Activated CD8-positive, alpha-beta T cell treated with anti-CD3 and anti-CD28 coated beads for 36 hours (primary cell): ENCODE results near the gene EDAR. TPM values are rescaled to one million over a fixed set of nuclear protein-coding genes. Genes with fewer than 3 reads are reported as not detected.

Source experiments
- ATAC-seq: fragments of 200-7000 bp; cut with Tn5 transposase; one replicate; pipeline ENCODE4 v1.10.0; 2021; ENCODE audit warnings: mild to moderate bottlenecking, moderate library complexity
- CTCF ChIA-PET: fragments of 350-600 bp; sonication (Branson Sonifier 250); formaldehyde crosslinking; loops from one replicate; lab custom pipeline; 2021; ENCODE audit warnings: antibody characterized with exemption; lab: Charles Lee
- POLR2A ChIA-PET: fragments of 350-600 bp; sonication (Branson Sonifier 250); formaldehyde crosslinking; loops from one replicate; lab custom pipeline; 2021; ENCODE audit warnings: antibody characterized with exemption; lab: Charles Lee
- DNase-seq: peaks from one replicate; pipeline ENCODE4 v3.0.0-alpha.2; 2020
- H3K27ac Mint-ChIP-seq: one replicate; pipeline ENCODE4 v1.8.0; 2021; ENCODE audit warnings: mild to moderate bottlenecking, mixed read lengths
- H3K27me3 Mint-ChIP-seq: one replicate; pipeline ENCODE4 v1.8.0; 2021; ENCODE audit warnings: mixed read lengths
- H3K36me3 Mint-ChIP-seq: one replicate; pipeline ENCODE4 v1.8.0; 2021; ENCODE audit warnings: low read depth, mixed read lengths
- H3K4me1 Mint-ChIP-seq: one replicate; pipeline ENCODE4 v1.8.0; 2021; ENCODE audit warnings: low read depth, mixed read lengths
- H3K4me3 Mint-ChIP-seq: one replicate; pipeline ENCODE4 v1.8.0; 2021; ENCODE audit warnings: mild to moderate bottlenecking, moderate library complexity, mixed read lengths
- H3K9me3 Mint-ChIP-seq: one replicate; pipeline ENCODE4 v1.8.0; 2021; ENCODE audit warnings: mixed read lengths
- CTCF ChIP-seq: fragments of 200-600 bp; IDR thresholded peaks from one replicate; pipeline ENCODE4 v1.8.0; 2022; ENCODE audit warnings: antibody characterized with exemption, mild to moderate bottlenecking
- intact Hi-C: fragments of 100-400 bp; cut with micrococcal nuclease; formaldehyde crosslinking; loops from one replicate; pipeline ENCODE4 v1.10.0; 2022
- total RNA-seq, 2 experiments: library from RNA; stranded (reverse); gene quantifications; one replicate each; pipeline ENCODE4 v1.2.3, GENCODE V29; 2021

Gene EDAR
- total RNA-seq, 2 experiments from 2014 or later = 0.09 to 0.11 TPM

GRCh38 chr2:108869542-108869941 is 119.5 kb downstream of the EDAR start:
- no peak overlapping the region for H3K4me3 Mint-ChIP-seq
- no peak for ATAC-seq
- TF ChIP-seq CTCF = no peak
- no peak for DNase-seq
- no peaks in the 10 kb centered on the region for H3K27me3 Mint-ChIP-seq
- ChIA-PET POLR2A (no interaction called here), CTCF (no interaction called here)
- intact Hi-C loops = no loop called here
- H3K4me1 Mint-ChIP-seq = no peaks in the 10 kb centered on the region
- H3K36me3 Mint-ChIP-seq = peaks cover 53% of the 10 kb centered on the region
- H3K27ac Mint-ChIP-seq = no peak overlapping the region
- peaks cover 18% of the 10 kb centered on the region for H3K9me3 Mint-ChIP-seq

GRCh38 chr2:108868911-108869310 is 120.1 kb downstream of the EDAR start:
- Mint-ChIP-seq H3K9me3 (peaks cover 18% of the 10 kb centered on the region), H3K27ac (no peak overlapping the region), H3K4me1 (no peaks in the 10 kb centered on the region), H3K4me3 (no peak overlapping the region), H3K36me3 (peaks cover 47% of the 10 kb centered on the region), H3K27me3 (no peaks in the 10 kb centered on the region)
- ChIA-PET CTCF (no interaction called here), POLR2A (no interaction called here)
- ATAC-seq (no peak), DNase-seq (no peak)
- no peak for TF ChIP-seq CTCF
- intact Hi-C loops = no loop called here

- Mint-ChIP-seq H3K27ac (no peak overlapping the region), H3K4me3 (no peak overlapping the region), H3K36me3 (peaks cover 41% of the 10 kb centered on the region), H3K9me3 (peaks cover 15% of the 10 kb centered on the region), H3K27me3 (no peaks in the 10 kb centered on the region), H3K4me1 (no peaks in the 10 kb centered on the region)
- ATAC-seq (no peak), DNase-seq (no peak)
- ChIA-PET CTCF (no interaction called here), POLR2A (no interaction called here)
- intact Hi-C loops = no loop called here
- TF ChIP-seq CTCF = no peak
Observed at GRCh38 chr2:108866041-108866440, 123.0 kb downstream of the EDAR start.

GRCh38 chr2:108858894-108859293 is 130.1 kb downstream of the EDAR start:
- ChIA-PET POLR2A (no interaction called here), CTCF (no interaction called here)
- intact Hi-C loops = no loop called here
- no peak for TF ChIP-seq CTCF
- H3K27me3 Mint-ChIP-seq = no peaks in the 10 kb centered on the region
- no peaks in the 10 kb centered on the region for H3K9me3 Mint-ChIP-seq
- H3K36me3 Mint-ChIP-seq = peaks cover 9% of the 10 kb centered on the region
- ATAC-seq (no peak), DNase-seq (no peak)
- no peaks in the 10 kb centered on the region for H3K4me1 Mint-ChIP-seq
- H3K4me3 Mint-ChIP-seq = no peak overlapping the region
- no peak overlapping the region for H3K27ac Mint-ChIP-seq

- H3K36me3 Mint-ChIP-seq = peaks cover 15% of the 10 kb centered on the region
- H3K9me3 Mint-ChIP-seq = no peaks in the 10 kb centered on the region
- H3K4me1 Mint-ChIP-seq = no peaks in the 10 kb centered on the region
- DNase-seq (no peak), ATAC-seq (peak; percentile 53)
- no peak overlapping the region for H3K4me3 Mint-ChIP-seq
- POLR2A ChIA-PET = no interaction called here
- H3K27ac Mint-ChIP-seq = no peak overlapping the region
- CTCF ChIA-PET = interaction anchor here (1.6 kb wide), 2 partner anchors 8 to 134 kb away, joined by 6 to 7 read pairs; partner anchors contain the start of gene EDAR
- intact Hi-C loops = no loop called here
- peak; percentile 30 for TF ChIP-seq CTCF
- no peaks in the 10 kb centered on the region for H3K27me3 Mint-ChIP-seq
Observed at GRCh38 chr2:108855194-108855593, 133.8 kb downstream of the EDAR start.
